GM12878 (cell line): ENCODE data around the gene CAMTA1. TPM values are rescaled to one million over a fixed set of nuclear protein-coding genes. Genes with fewer than 3 reads are reported as not detected.

Source experiments
- ATAC-seq: fragments of 200-7000 bp; cut with Tn5 transposase; 3 replicates; pipeline ENCODE4 v1.9.1; 2020; ENCODE audit warnings: mild to moderate bottlenecking, moderate library complexity
- BruUV-seq: library from RNA; stranded (reverse); fragments of 400-500 nt; replicated peaks from 2 replicates; lab custom pipeline; 2021; lab: Mats Ljungman, UMichigan
- CTCF ChIA-PET: fragments of 300-600 bp; sonication (Branson Sonifier 250); formaldehyde crosslinking; extraction: SDS; loops from one replicate; lab custom pipeline; 2021; ENCODE audit warnings: inconsistent platforms; lab: Yijun Ruan, JAX
- POLR2A ChIA-PET: fragments of 350-600 bp; formaldehyde crosslinking; extraction: SDS; loops from one replicate; lab custom pipeline; 2021; ENCODE audit warnings: inconsistent platforms; lab: Charles Lee
- RAD21 ChIA-PET: fragments of 300-600 bp; sonication (Branson Sonifier 250); formaldehyde crosslinking; loops from one replicate; lab custom pipeline; 2023; ENCODE audit warnings: antibody characterized with exemption; ENCODE audit not compliant: unreplicated experiment; lab: Charles Lee
- SMC1A ChIA-PET: fragments of 300-600 bp; sonication (Branson Sonifier 250); formaldehyde crosslinking; loops from one replicate; lab custom pipeline; 2023; ENCODE audit not compliant: unreplicated experiment, uncharacterized antibody; lab: Charles Lee
- DNase-seq: peaks from one replicate; pipeline ENCODE4 v3.0.0-alpha.2; 2011; ENCODE audit warnings: low read depth, low spot score
- FAIRE-seq: peaks from 3 replicates; lab custom pipeline; 2011; peaks lifted over from hg19 to GRCh38; lab: Jason Lieb, UNC
- H2AFZ ChIP-seq: 2 replicates; pipeline ENCODE4 v1.6.0; 2011; ENCODE audit warnings: low read depth, low read length, control low read depth; ENCODE audit not compliant: control insufficient read depth
- H3K27ac ChIP-seq: 2 replicates; pipeline ENCODE4 v1.5.1; 2011; ENCODE audit warnings: control low read depth; ENCODE audit not compliant: control insufficient read depth, insufficient read depth
- H3K27me3 ChIP-seq, 2 experiments: replicated peaks in 1 of 2; 2 replicates each; pipeline versions ENCODE4 v1.6.0 to v1.6.1; 2011; ENCODE audit warnings: low read length in 1 of 2; ENCODE audit not compliant: control insufficient read depth in 2 of 2, insufficient read depth in 2 of 2
- H3K36me3 ChIP-seq, 2 experiments: 2 replicates each; pipeline ENCODE4 v1.5.1; 2011; ENCODE audit warnings: low read length in 1 of 2; ENCODE audit not compliant: control insufficient read depth in 2 of 2, insufficient read depth in 2 of 2
- H3K4me1 ChIP-seq: 2 replicates; pipeline ENCODE4 v1.6.1; 2011; ENCODE audit warnings: mild to moderate bottlenecking, low read length, moderate library complexity, mixed read lengths; ENCODE audit not compliant: control insufficient read depth, insufficient read depth
- H3K4me2 ChIP-seq: 2 replicates; pipeline ENCODE4 v1.6.0; 2011; ENCODE audit warnings: control low read depth; ENCODE audit not compliant: control insufficient read depth, insufficient read depth
- H3K4me3 ChIP-seq: fragments of 200-600 bp; sonication (generic); 2 replicates; pipeline ENCODE4 v1.5.1; 2016
- H3K79me2 ChIP-seq: 2 replicates; pipeline ENCODE4 v1.6.0; 2011; ENCODE audit warnings: low read length; ENCODE audit not compliant: control insufficient read depth, insufficient read depth
- H3K9ac ChIP-seq: 2 replicates; pipeline ENCODE4 v1.8.0; 2011; ENCODE audit warnings: low read length, control low read depth, mixed read lengths; ENCODE audit not compliant: control insufficient read depth, insufficient read depth
- H3K9me3 ChIP-seq: replicated peaks from 3 replicates; pipeline ENCODE4 v1.5.1; 2011; ENCODE audit warnings: mild to moderate bottlenecking, low read length; ENCODE audit not compliant: control insufficient read depth, insufficient read depth
- H4K20me1 ChIP-seq: 2 replicates; pipeline ENCODE4 v1.6.0; 2011; ENCODE audit not compliant: control insufficient read depth, insufficient read depth
- EGR1 ChIP-seq, 2 experiments: IDR thresholded peaks; 1 replicate in 1 of 2; 2 replicates in 1 of 2; pipeline ENCODE4 v1.6.1; 2011 to 2012; ENCODE audit warnings: low read depth in 2 of 2, low read length in 2 of 2, borderline replicate concordance in 1 of 2, mild to moderate bottlenecking in 1 of 2, moderate library complexity in 1 of 2
- ELK1 ChIP-seq: IDR thresholded peaks from 2 replicates; pipeline ENCODE4 v1.6.1; 2012; ENCODE audit warnings: low read depth, low read length, improper control_type of control experiment
- ETV6 ChIP-seq, 2 experiments: fragments of 450-650 bp in 1 of 2; IDR thresholded peaks in 1 of 2; conservative IDR thresholded peaks in 1 of 2; 2 replicates each; pipeline ENCODE4 v1.6.1; 2014; ENCODE audit warnings: antibody characterized with exemption in 1 of 2, borderline replicate concordance in 1 of 2, low read depth in 1 of 2, mild to moderate bottlenecking in 1 of 2, moderate library complexity in 1 of 2
- FOXM1 ChIP-seq: IDR thresholded peaks from 2 replicates; pipeline ENCODE4 v1.6.1; 2012; ENCODE audit warnings: low read depth, mild to moderate bottlenecking, inconsistent platforms, low read length, moderate library complexity
- HCFC1 ChIP-seq: fragments of 150-350 bp; IDR thresholded peaks from 2 replicates; pipeline ENCODE4 v1.6.1; 2014; ENCODE audit warnings: low read length
- JUND ChIP-seq: IDR thresholded peaks from 2 replicates; pipeline ENCODE4 v1.6.1; 2012; ENCODE audit warnings: low read depth, mild to moderate bottlenecking, low read length, improper control_type of control experiment, moderate library complexity
- LARP7 ChIP-seq: fragments of 450-650 bp; IDR thresholded peaks from 2 replicates; pipeline ENCODE4 v1.6.1; 2017; ENCODE audit warnings: mild to moderate bottlenecking
- NBN ChIP-seq: fragments of 450-650 bp; IDR thresholded peaks from 2 replicates; pipeline ENCODE4 v1.6.1; 2016
- NFXL1 ChIP-seq: fragments of 450-650 bp; IDR thresholded peaks from 2 replicates; pipeline ENCODE4 v1.6.1; 2017; ENCODE audit warnings: antibody characterized with exemption, mild to moderate bottlenecking, borderline replicate concordance
- NFYB ChIP-seq: IDR thresholded peaks from 2 replicates; pipeline ENCODE4 v1.6.1; 2011; ENCODE audit warnings: low read depth, mild to moderate bottlenecking, low read length, improper control_type of control experiment, moderate library complexity; ENCODE audit not compliant: insufficient read depth
- NR2C1 ChIP-seq: fragments of 450-650 bp; IDR thresholded peaks from 2 replicates; pipeline ENCODE4 v1.6.1; 2017; ENCODE audit warnings: antibody characterized with exemption, mild to moderate bottlenecking, moderate library complexity
- POU2F2 ChIP-seq: IDR thresholded peaks from 3 replicates; pipeline ENCODE4 v1.6.1; 2011; ENCODE audit warnings: low read depth, mild to moderate bottlenecking, low read length, borderline replicate concordance
- RAD51 ChIP-seq: fragments of 450-650 bp; IDR thresholded peaks from 2 replicates; pipeline ENCODE4 v1.6.1; 2016; ENCODE audit warnings: moderate library complexity, mild to moderate bottlenecking, inconsistent platforms
- RB1 ChIP-seq: fragments of 450-650 bp; formaldehyde crosslinking; IDR thresholded peaks from 2 replicates; pipeline ENCODE4 v1.6.1; 2017; ENCODE audit warnings: mild to moderate bottlenecking, borderline replicate concordance
- SP1 ChIP-seq: IDR thresholded peaks from one replicate; pipeline ENCODE4 v1.6.1; 2011; ENCODE audit warnings: low read depth, low read length
- SREBF2 ChIP-seq: IDR thresholded peaks from 2 replicates; pipeline ENCODE4 v1.6.1; 2012; ENCODE audit warnings: mild to moderate bottlenecking, low read length
- ZNF24 ChIP-seq: fragments of 450-650 bp; IDR thresholded peaks from 2 replicates; pipeline ENCODE4 v1.6.1; 2017; ENCODE audit warnings: antibody characterized with exemption, mild to moderate bottlenecking
- WGBS: methylation state at CpG from one replicate; pipeline ENCODE4 v1.1.6; 2016; ENCODE audit warnings: low lambda C conversion rate; ENCODE audit not compliant: insufficient replicate concordance, insufficient coverage; ENCODE audit errors: missing lambda C conversion rate; 5-methylcytosine and 5-hydroxymethylcytosine counted together
- in situ Hi-C: fragments of 300-500 bp; cut with MboI; formaldehyde crosslinking; loops from 9 replicates; pipeline ENCODE4 v1.14.3; 2018; ENCODE audit warnings: mixed read lengths
- intact Hi-C: fragments of 100-400 bp; cut with micrococcal nuclease; formaldehyde crosslinking; loops from one replicate; pipeline ENCODE4 v1.14.2; 2022; ENCODE audit not compliant: unreplicated experiment
- polyA plus RNA-seq, 11 experiments: library from polyadenylated mRNA; depleted of rRNA in 4 of 11; unstranded in 6 of 11; stranded (reverse) in 5 of 11; fragments of >200 nt; fragmentation: Nextera tagmentation in 4 of 11; fragmentation: Illumina TruSeq in 1 of 11; extraction: Ambion mirVana in 4 of 11; extraction: Trizol in 1 of 11; gene quantifications; 1 replicate in 1 of 11; 2 replicates in 10 of 11; pipeline versions ENCODE4 v1.2.1 to v1.2.3, GENCODE V29; 2011 to 2016; ENCODE audit warnings: inconsistent platforms in 2 of 11, missing spikeins in 2 of 11, low read depth in 1 of 11
- total RNA-seq, 4 experiments: library from RNA; depleted of rRNA in 3 of 4; stranded (reverse); fragments of >200 nt in 3 of 4; fragmentation: Illumina TruSeq in 1 of 4; extraction: Trizol in 1 of 4; gene quantifications; 2 replicates each; pipeline versions ENCODE4 v1.2.1 to v1.2.3, GENCODE V29; 2013 to 2021

CAMTA1 gene
- total and polyA plus RNA-seq, 10 of the 15 experiments (the other 5 are each of a cell fraction or from before 2014, with no cell fraction given) = 37.7 to 148 (median 76.4) TPM

- no peak for DNase-seq
- H3K4me3 ChIP-seq = no peak overlapping the region
- H3K36me3 ChIP-seq = no peaks in the 10 kb centered on the region
- WGBS = 0% methylated on average over 5 of the region's 5 CpGs
- no peaks in the 10 kb centered on the region for H4K20me1 ChIP-seq
- H3K9me3 ChIP-seq = no peaks in the 10 kb centered on the region; the same call in 2 of the 3 replicates
- H2AFZ ChIP-seq = no peak overlapping the region
- no peak overlapping the region for H3K4me2 ChIP-seq
- FAIRE-seq = no peak
- H3K27ac ChIP-seq = no peak overlapping the region
- ChIA-PET RAD21 (no interaction called here), CTCF (no interaction called here), POLR2A (no interaction called here), SMC1A (interaction anchor here (1.3 kb wide), 1 partner anchor 22 kb away, joined by 3 read pairs; no protein-coding TSS in a partner anchor)
- in situ Hi-C loops (no loop called here), intact Hi-C loops (no loop called here)
- TF ChIP-seq ETV6 (conservative IDR thresholded peaks at IDR 0.05 in 1 of 2, IDR thresholded peaks at IDR 0.05 in 1 of 2; ENCODE audit: borderline replicate concordance in 1 of 2, low read depth in 1 of 2) (no peak), RB1 (no peak)
- H3K27me3 ChIP-seq = no peaks in the 10 kb centered on the region; a peak in 2 of 4 replicates
- H3K4me1 ChIP-seq = no peaks in the 10 kb centered on the region
- no peaks in the 10 kb centered on the region for H3K79me2 ChIP-seq
- no peak for ATAC-seq
- BruUV-seq = no TSS peak
- H3K9ac ChIP-seq = no peak overlapping the region
Observed at GRCh38 chr1:6913086-6913485, 127.8 kb downstream of the CAMTA1 start.

- 18% methylated on average over 9 of the region's 9 CpGs for WGBS
- no peak for ATAC-seq
- Histone ChIP-seq H3K4me1 (no peaks in the 10 kb centered on the region), H3K9ac (no peak overlapping the region), H3K4me3 (no peak overlapping the region), H3K4me2 (no peak overlapping the region), H3K27me3 (no peaks in the 10 kb centered on the region; a peak in 2 of 4 replicates), H3K36me3 (no peaks in the 10 kb centered on the region), H3K9me3 (no peaks in the 10 kb centered on the region; the same call in 2 of the 3 replicates), H3K79me2 (no peaks in the 10 kb centered on the region), H2AFZ (no peak overlapping the region), H3K27ac (no peak overlapping the region), H4K20me1 (no peaks in the 10 kb centered on the region)
- FAIRE-seq = no peak
- intact Hi-C loops (no loop called here), in situ Hi-C loops (no loop called here)
- SMC1A ChIA-PET = no interaction called here
- CTCF ChIA-PET = no interaction called here
- RAD21 ChIA-PET = no interaction called here
- no TSS peak for BruUV-seq
- POLR2A ChIA-PET = interaction anchor here (0.7 kb wide), 1 partner anchor 117 kb away, joined by 3 read pairs; no protein-coding TSS in a partner anchor
- no peak for DNase-seq
- TF ChIP-seq NBN (no peak), ZNF24 (no peak), NFYB (no peak), SP1 (no peak), EGR1 (IDR thresholded peaks at IDR 0.05; ENCODE audit: borderline replicate concordance in 1 of 2, low read depth in 2 of 2, low read length in 2 of 2) (no peak), POU2F2 (no peak), HCFC1 (no peak), FOXM1 (no peak), RB1 (no peak), ELK1 (no peak), NFXL1 (no peak), LARP7 (no peak), NR2C1 (no peak), SREBF2 (no peak), JUND (no peak), RAD51 (no peak)
Observed at GRCh38 chr1:6914706-6915105, 129.5 kb downstream of the CAMTA1 start.
